Measurements from ENCODE around the gene ANGPT4. TPM values are rescaled to one million over a fixed set of nuclear protein-coding genes. Genes with fewer than 3 reads are reported as not detected.

ANGPT4 gene
- total and polyA plus RNA-seq, 12 donors, result 0.05 to 0.44 (median 0.26) TPM; not detected in 8

DNA sequence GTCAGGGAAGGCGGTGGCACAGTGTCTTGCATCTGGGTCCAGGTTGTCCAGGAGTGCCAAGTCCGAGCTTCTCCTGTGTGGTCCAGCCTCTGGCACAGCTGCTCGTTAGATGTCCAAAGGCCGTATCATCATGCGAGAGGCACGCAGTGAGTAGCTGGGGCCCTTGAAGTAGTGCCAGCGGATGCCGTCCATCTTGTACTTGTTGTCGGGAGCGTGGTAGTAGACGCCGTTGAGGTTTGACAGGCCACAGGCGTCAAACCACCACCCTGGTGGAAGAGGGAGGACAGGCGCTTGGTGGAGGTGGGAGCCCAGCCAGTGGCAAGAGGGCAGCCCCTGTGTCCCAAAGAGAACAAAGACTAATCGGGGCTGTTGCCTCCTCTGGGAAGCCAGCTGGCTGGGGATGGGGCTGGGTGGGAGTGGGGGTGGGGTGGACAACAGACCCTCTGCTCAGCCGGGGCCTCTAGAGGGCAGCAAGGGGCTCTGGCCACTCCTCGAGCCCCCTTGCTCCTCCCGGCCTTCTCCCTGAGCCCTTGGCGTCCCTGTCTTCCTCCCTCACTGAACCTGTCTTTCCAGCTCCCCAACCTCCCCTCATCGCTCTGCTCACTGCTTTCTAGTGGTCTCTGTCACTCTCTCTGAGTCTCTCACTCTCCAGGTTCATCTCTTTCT, 43.1 kb downstream of the ANGPT4 start:
- Histone ChIP-seq H3K27me3 (peaks cover 0 to 15% (median 6%) of the 10 kb centered on the region in 7 donors), H3K4me3 (no peak overlapping the region), H3K27ac (no peak overlapping the region), H3K9me3 (no peaks in the 10 kb centered on the region), H3K4me1 (no peaks in the 10 kb centered on the region), H3K36me3 (no peaks in the 10 kb centered on the region)
- DNase-seq, result no peak
- ATAC-seq, result peak in 1 of 8 donors; percentile 4
- intact Hi-C loops (cut with DNase I), result loop anchor here in 1 of 10 donors (5.0 kb wide), 1 partner anchor 469 kb away; no protein-coding TSS in a partner anchor
- TF ChIP-seq, protein P1, sequence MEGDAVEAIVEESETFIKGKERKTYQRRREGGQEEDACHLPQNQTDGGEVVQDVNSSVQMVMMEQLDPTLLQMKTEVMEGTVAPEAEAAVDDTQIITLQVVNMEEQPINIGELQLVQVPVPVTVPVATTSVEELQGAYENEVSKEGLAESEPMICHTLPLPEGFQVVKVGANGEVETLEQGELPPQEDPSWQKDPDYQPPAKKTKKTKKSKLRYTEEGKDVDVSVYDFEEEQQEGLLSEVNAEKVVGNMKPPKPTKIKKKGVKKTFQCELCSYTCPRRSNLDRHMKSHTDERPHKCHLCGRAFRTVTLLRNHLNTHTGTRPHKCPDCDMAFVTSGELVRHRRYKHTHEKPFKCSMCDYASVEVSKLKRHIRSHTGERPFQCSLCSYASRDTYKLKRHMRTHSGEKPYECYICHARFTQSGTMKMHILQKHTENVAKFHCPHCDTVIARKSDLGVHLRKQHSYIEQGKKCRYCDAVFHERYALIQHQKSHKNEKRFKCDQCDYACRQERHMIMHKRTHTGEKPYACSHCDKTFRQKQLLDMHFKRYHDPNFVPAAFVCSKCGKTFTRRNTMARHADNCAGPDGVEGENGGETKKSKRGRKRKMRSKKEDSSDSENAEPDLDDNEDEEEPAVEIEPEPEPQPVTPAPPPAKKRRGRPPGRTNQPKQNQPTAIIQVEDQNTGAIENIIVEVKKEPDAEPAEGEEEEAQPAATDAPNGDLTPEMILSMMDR (IDR thresholded peaks at IDR 0.05), result no peak
- WGBS, 2 donors, result 60 to 63% methylated on average over 20 of the region's 20 CpGs

DNA sequence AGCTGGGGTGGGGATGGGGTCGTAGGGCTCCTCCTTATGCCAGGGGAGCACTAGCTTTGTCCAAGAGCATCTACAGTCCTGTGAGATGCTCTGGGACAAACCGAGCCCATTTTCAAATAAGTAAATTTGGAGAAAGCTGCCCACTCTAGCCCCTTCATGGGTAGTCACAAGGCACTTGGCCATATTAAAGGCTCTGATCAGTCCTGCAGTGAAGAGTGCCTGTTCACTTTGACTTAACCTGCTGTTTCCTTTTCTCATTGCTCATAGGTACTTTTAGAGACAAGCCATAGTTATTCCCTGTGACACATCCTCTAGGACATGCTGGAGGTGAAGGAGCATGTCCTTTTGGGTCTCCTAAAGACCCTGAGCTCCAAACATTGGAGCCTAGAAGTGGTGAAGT, 44.2 kb downstream of the ANGPT4 start:
- no peak for ATAC-seq
- no peak overlapping the region for H3K27ac ChIP-seq
- intact Hi-C loops (cut with DNase I), result loop anchor here in 1 of 10 donors (5.0 kb wide), 1 partner anchor 470 kb away; no protein-coding TSS in a partner anchor
- TF ChIP-seq, protein P1 (IDR thresholded peaks at IDR 0.05), result no peak
- no peaks in the 10 kb centered on the region for H3K4me1 ChIP-seq
- no peak overlapping the region for H3K4me3 ChIP-seq
- 51 to 78% methylated on average over 2 of the region's 2 CpGs for WGBS, 2 donors
- H3K27me3 ChIP-seq, result peaks cover 0 to 15% (median 6%) of the 10 kb centered on the region in 7 donors
- no peak for DNase-seq
- H3K9me3 ChIP-seq, result no peaks in the 10 kb centered on the region
- no peaks in the 10 kb centered on the region for H3K36me3 ChIP-seq

DNA sequence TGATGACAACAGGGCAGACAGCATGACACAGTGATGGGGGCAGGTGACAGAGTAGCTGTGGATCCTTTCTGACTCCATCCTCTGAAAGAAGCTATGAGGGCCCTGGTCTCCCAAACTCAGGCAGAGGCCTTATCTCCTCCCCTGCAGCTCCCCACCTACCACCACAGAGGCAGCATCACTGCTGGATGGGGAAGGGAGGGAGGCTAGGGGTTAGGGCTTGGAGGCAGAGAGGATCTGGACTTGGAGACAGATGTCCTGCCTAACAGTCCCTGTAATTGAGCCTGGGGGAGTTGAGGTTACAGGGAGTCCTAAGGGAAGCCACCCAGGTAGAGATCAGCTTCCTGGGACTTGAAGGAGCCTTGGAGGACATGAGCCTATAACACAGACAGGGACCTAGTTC, 44.7 kb downstream of the ANGPT4 start:
- no peak overlapping the region for H3K4me3 ChIP-seq
- TF ChIP-seq, protein P1 (IDR thresholded peaks at IDR 0.05), result no peak
- H3K4me1 ChIP-seq, result no peaks in the 10 kb centered on the region
- peaks cover 0 to 15% (median 6%) of the 10 kb centered on the region in 7 donors for H3K27me3 ChIP-seq
- no peaks in the 10 kb centered on the region for H3K9me3 ChIP-seq
- H3K27ac ChIP-seq, result no peak overlapping the region
- no peaks in the 10 kb centered on the region for H3K36me3 ChIP-seq
- no peak for ATAC-seq
- intact Hi-C loops (cut with DNase I), result loop anchor here in 1 of 10 donors (5.0 kb wide), 1 partner anchor 471 kb away; no protein-coding TSS in a partner anchor
- no peak for DNase-seq

DNA sequence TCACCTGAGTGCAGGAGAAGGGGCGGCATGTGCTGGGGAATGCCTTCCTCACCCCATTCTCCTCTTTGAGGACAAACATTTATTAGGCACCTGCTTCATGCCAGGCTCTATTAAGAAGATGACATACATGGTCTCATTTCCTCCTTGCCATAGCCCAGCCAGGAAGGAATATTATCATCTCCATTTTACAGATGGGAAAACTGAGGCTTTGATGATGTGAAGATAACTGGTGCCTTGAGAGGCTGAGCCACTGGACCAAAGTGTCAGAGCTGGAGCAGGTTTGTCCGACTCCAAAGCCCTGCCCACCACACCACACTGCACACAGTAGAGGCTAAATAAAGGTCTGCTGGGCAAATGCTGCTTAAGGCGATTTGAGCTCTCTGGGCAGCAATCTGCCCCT, 45.4 kb downstream of the ANGPT4 start:
- Histone ChIP-seq H3K4me3 (no peak overlapping the region), H3K27ac (no peak overlapping the region), H3K27me3 (peaks cover 0 to 15% (median 6%) of the 10 kb centered on the region in 7 donors), H3K4me1 (no peaks in the 10 kb centered on the region), H3K9me3 (no peaks in the 10 kb centered on the region), H3K36me3 (no peaks in the 10 kb centered on the region)
- intact Hi-C loops (cut with DNase I), result loop anchor here in 1 of 10 donors (5.0 kb wide), 1 partner anchor 472 kb away; no protein-coding TSS in a partner anchor
- no peak for ATAC-seq
- WGBS, 2 donors, result 74 to 84% methylated on average over 3 of the region's 3 CpGs
- DNase-seq, result no peak
- TF ChIP-seq, protein P1 (IDR thresholded peaks at IDR 0.05), result no peak
